HG03565 (cell line): Measurements from ENCODE around the gene ZC3H13.

Source experiments
- ATAC-seq: cut with Tn5 transposase; IDR thresholded peaks from one replicate; pipeline ENCODE4 v1.9.1; 2021; ENCODE audit warnings: mild to moderate bottlenecking, moderate library complexity; ENCODE audit not compliant: unreplicated experiment

ZC3H13 gene, protein sequence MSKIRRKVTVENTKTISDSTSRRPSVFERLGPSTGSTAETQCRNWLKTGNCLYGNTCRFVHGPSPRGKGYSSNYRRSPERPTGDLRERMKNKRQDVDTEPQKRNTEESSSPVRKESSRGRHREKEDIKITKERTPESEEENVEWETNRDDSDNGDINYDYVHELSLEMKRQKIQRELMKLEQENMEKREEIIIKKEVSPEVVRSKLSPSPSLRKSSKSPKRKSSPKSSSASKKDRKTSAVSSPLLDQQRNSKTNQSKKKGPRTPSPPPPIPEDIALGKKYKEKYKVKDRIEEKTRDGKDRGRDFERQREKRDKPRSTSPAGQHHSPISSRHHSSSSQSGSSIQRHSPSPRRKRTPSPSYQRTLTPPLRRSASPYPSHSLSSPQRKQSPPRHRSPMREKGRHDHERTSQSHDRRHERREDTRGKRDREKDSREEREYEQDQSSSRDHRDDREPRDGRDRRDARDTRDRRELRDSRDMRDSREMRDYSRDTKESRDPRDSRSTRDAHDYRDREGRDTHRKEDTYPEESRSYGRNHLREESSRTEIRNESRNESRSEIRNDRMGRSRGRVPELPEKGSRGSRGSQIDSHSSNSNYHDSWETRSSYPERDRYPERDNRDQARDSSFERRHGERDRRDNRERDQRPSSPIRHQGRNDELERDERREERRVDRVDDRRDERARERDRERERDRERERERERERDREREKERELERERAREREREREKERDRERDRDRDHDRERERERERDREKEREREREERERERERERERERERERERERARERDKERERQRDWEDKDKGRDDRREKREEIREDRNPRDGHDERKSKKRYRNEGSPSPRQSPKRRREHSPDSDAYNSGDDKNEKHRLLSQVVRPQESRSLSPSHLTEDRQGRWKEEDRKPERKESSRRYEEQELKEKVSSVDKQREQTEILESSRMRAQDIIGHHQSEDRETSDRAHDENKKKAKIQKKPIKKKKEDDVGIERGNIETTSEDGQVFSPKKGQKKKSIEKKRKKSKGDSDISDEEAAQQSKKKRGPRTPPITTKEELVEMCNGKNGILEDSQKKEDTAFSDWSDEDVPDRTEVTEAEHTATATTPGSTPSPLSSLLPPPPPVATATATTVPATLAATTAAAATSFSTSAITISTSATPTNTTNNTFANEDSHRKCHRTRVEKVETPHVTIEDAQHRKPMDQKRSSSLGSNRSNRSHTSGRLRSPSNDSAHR (N-terminal part only)

GRCh38 chr13:46052319-46053161 is at the start of gene ZC3H13:
Gene ZC3H13 (minus strand): TSS chr13:46052746. CDS start chr13:46045507, 7,239 bp downstream.
- ATAC-seq: peak; percentile 98

- no peak for ATAC-seq
Observed at GRCh38 chr13:46102255-46102605, 49.7 kb upstream of the ZC3H13 start.

GRCh38 chr13:46101484-46102254 is 49.1 kb upstream of the ZC3H13 start:
- no peak for ATAC-seq

DNA sequence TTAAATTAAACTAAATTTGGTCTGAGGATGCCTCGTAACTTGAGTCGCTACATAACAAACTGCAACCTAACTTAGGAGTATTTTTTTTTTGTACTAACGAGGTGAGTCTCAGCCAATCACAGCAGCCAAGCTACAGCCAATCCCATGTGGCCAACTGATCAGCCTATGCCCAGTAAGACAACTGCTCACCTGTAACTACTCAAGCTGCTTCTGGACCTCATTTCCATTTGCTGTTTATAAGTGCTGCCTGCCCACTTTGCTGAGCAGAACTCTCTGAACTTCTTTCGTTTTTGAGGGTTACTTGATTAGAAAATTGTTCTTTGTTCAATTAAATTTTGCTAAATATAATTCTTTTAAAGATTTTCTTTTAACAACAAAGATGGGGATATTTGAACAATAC is 48.5 kb upstream of the ZC3H13 start:
- no peak for ATAC-seq

- ATAC-seq: peak; percentile 38
Observed at GRCh38 chr13:46100191-46100815, 47.8 kb upstream of the ZC3H13 start.

- no peak for ATAC-seq
Observed at GRCh38 chr13:46097663-46098062, 45.1 kb upstream of the ZC3H13 start.

- ATAC-seq: no peak
Observed at GRCh38 chr13:46097015-46097414, 44.5 kb upstream of the ZC3H13 start.

DNA sequence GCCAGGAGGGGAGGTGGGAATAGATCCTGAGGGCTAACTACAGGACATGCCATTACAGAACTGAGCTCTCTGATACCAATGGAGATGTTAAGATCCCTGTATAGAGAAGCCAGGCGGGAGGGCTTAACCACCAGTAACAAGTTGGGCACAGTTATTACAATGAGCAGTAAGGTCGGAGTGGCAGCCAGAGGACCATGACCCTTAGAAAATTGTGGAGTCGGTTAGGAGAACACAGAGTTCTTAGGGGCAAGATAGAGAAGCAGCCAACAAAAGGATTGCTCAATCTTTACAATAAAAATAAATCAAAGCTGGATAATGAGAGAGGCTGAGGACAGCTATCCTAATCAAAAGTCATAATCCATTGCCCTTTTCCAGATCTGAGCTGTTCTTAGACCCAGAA is 41.9 kb upstream of the ZC3H13 start:
- ATAC-seq: no peak

DNA sequence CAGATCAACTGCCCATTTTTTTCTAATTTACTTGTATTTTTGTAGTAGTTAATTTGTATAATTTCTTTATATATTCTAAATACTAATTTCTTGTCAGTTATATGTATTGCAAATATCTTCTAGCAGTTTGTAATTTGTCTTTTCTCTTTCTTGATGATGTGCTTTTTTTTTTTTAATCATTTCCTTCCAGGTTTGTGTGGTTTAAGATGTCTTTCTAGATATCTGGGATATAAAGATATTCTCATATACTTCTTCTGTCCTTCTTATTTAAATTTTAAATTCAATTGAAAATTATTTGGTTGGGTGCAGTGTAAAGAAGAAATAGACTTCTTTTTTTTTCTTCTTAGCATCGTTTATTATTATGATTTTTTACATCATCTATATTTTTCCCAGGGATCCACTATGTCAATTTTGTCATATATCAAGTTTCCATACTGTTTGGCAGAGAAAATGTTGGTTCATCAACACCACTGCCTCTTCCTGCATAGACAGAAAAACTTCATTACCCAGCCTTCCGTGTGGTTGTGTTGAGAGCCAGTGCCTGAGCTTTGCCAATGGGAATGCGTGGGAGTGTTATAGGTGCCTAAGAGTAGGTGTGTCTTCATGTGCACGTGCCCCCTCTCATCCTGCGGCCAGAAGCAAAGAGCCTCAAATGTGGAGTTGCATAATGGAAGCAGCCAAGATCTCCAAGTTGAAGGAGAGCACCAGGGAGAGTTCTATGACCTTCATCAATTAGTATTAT is 36.4 kb upstream of the ZC3H13 start:
- no peak for ATAC-seq

DNA sequence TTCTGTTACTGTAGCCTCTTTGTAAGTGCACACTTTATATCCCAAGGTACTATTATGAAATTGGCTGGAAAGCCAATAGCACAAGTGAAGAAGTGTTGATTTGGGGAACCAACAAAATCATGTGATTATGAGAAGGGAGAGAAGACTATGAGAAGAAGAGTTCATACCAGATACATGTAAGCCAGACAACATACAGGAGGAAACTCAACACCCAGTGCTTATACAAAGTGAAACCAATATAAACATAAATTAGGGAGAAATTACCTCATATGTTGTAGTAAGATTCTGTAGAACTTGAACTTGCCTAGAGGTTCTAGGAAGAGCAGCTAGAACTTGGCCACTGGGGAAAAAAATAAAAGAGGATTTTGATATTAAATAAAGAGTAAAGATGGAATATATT is 34.9 kb upstream of the ZC3H13 start:
- ATAC-seq: no peak

DNA sequence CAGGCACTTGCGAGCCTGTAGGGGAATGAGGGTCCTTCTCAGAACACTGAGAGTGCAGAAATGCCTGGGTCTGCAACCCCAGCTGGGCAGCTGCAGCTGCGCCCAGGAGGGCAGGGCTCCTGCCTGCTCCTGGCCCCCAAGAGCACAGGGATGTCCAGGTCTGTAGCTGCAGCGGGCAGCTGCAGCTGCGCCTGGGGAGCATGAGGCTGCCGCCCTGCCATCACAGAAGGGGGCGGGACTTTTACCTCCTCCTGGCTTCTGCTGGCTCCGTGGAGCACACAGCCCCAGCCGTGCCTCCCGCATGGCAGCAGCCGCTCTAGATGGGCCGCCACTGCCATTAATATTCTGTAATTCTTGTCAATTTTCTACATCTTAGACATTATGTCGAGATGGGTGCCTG is 34.4 kb upstream of the ZC3H13 start:
- ATAC-seq: no peak

DNA sequence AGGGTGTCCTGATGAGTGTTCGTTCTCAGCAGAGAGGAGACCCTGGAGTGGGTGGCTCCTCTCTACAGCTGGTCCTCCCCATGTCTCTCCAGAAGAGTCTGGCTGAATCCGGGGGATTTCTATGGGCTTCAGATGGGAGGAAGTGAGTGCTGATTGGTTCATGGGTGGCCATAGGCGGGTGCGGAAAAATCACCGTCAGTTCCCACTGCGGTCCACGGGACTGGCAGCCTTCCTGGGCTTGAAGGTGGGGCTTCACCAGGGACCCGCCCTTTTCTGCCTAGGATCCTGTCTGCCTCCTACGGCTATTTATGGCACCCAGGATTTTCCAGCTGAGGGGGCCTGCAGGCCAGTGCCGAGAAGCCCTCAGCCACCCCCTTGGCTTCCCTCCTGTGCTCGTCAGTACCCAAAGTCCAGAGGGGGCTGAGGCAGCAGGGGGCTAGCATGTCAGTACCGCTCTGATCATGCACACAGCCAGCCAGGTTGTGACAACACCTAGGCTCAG is 33.9 kb upstream of the ZC3H13 start:
- no peak for ATAC-seq

DNA sequence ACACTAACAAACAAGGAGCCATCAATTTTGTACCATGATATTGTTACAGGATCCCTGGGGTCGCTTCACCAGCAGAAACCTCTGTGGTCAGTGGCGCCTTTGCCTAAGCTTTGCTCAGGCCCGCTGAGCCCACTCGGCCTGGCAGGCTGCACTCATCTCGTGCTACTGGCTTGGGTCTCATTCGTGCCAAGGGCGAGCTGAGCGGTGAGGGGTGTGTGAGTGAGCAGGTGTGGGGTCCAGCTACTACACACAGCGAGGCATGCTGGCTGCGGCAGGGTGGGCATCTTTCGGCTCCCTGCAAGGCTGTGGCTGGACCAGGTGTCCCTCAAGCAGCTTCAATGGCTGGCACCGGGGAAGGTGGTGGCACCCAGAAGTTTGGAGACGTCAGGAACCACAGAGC is 33.2 kb upstream of the ZC3H13 start:
- ATAC-seq: no peak

GRCh38 chr13:46082324-46082723 is 29.8 kb upstream of the ZC3H13 start:
- no peak for ATAC-seq

DNA sequence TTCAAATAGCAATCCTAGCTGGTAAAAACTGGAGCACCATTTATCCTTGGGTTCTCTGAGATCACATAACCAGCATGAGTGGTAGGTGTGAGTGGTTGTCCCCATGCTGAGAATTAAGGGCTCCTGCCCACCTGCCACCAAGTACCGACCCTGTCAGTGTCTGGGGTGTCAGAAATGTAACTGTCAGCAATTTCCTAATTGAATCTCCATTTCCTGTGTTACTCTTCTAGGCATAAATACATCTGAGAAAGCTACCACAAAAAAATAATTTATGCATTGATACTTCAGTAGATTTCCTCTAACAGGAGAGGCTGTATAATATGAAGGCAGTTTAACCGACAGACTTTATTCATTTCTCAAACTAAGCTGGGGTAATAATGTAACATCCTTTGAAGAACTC is 27.2 kb upstream of the ZC3H13 start:
- ATAC-seq: no peak

- no peak for ATAC-seq
Observed at GRCh38 chr13:46077265-46077664, 24.7 kb upstream of the ZC3H13 start.

DNA sequence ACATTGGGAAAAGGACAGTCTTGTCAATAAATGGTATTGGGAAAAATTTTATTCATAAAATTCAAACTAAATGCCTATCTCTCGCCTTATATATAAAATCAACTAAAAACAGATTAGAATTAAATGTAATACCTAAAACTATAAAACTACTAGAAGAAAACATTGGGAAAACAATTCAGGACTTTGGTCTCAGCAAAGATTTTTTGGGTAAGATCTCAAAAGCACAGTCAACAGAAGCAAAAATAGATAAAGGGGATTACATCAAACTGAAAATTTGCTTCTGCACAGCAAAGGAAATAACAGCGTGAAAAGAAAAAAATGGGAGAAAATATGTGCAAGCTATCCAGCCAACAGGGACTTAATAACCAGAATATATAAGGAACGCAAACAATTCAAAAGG is 24.3 kb upstream of the ZC3H13 start:
- ATAC-seq: no peak

DNA sequence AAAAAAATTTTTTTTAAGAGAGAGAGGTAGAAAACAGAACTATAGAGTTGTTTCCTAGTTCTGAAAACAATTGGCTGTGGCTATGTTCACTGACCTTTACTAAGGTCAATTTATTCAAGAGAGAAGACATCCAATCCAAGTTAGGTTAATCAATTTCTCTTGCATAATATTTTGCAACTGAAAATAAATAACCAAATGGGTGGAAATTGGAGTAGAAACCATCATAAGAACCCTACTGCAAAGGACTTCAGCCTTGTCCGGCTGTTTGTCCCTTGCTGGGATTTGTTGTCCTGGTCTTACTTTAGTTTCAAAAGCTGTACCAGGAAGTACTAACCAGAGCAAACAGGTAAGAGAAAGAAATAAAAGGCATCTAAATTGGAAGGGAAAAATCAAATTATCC is 23.3 kb upstream of the ZC3H13 start:
- ATAC-seq: no peak
